GM03348 (cell line): Measurements from ENCODE around the gene PDE4B.

Source experiments
- DNase-seq: peaks from one replicate; pipeline ENCODE4 v3.0.0; 2012; ENCODE audit warnings: low spot score

PDE4B gene

GRCh38 chr1:66182551-66183178, 390.0 kb downstream of the PDE4B start:
- peak; percentile 66 for DNase-seq

GRCh38 chr1:66183400-66183799, 390.7 kb downstream of the PDE4B start:
- no peak for DNase-seq

- DNase-seq = no peak
Observed at GRCh38 chr1:66197120-66197519, 404.4 kb downstream of the PDE4B start.

- no peak for DNase-seq
Observed at GRCh38 chr1:66197785-66198184, 405.1 kb downstream of the PDE4B start.

- DNase-seq = peak; percentile 6
Observed at GRCh38 chr1:66206563-66207144, 414.0 kb downstream of the PDE4B start.

GRCh38 chr1:66207484-66207883, 414.8 kb downstream of the PDE4B start:
- DNase-seq = peak; percentile 79

- DNase-seq = no peak
Observed at GRCh38 chr1:66208632-66209031, 415.9 kb downstream of the PDE4B start.

- no peak for DNase-seq
Observed at GRCh38 chr1:66210635-66211244, 418.0 kb downstream of the PDE4B start.

GRCh38 chr1:66211521-66211920, 418.8 kb downstream of the PDE4B start:
- no peak for DNase-seq

GRCh38 chr1:66213491-66213890, 420.8 kb downstream of the PDE4B start:
- no peak for DNase-seq

- no peak for DNase-seq
Observed at GRCh38 chr1:66214901-66215300, 422.2 kb downstream of the PDE4B start.

GRCh38 chr1:66217021-66217420, 424.3 kb downstream of the PDE4B start:
- peak; percentile 59 for DNase-seq

GRCh38 chr1:66217561-66217960, 424.9 kb downstream of the PDE4B start:
- DNase-seq = no peak

- no peak for DNase-seq
Observed at GRCh38 chr1:66220477-66220876, 427.8 kb downstream of the PDE4B start.

- no peak for DNase-seq
Observed at GRCh38 chr1:66223681-66224080, 431.0 kb downstream of the PDE4B start.

- no peak for DNase-seq
Observed at GRCh38 chr1:66226985-66227384, 434.3 kb downstream of the PDE4B start.

GRCh38 chr1:66227966-66228365, 435.3 kb downstream of the PDE4B start:
- DNase-seq = no peak

- DNase-seq = peak; percentile 35
Observed at GRCh38 chr1:66231217-66231616, 438.5 kb downstream of the PDE4B start.

GRCh38 chr1:66231681-66232463, 439.2 kb downstream of the PDE4B start:
- no peak for DNase-seq

- DNase-seq = no peak
Observed at GRCh38 chr1:66237042-66237441, 444.3 kb downstream of the PDE4B start.

GRCh38 chr1:66237722-66238479, 445.2 kb downstream of the PDE4B start:
- peak; percentile 11 for DNase-seq

- peak; percentile 19 for DNase-seq
Observed at GRCh38 chr1:66239834-66240233, 447.1 kb downstream of the PDE4B start.
